CD4-positive, alpha-beta T cell treated with Interleukin-2 at 100 ng/mL for 4 hours (primary cell): ENCODE measurements around the gene BAG2.
A peak's percentile ranks its signal among the peaks of the same experiment; 100 is the strongest.

Source experiments
- DNase-seq: peaks from one replicate; pipeline ENCODE4 v3.0.0-alpha.2; 2020; ENCODE audit warnings: low spot score

The BAG2 gene

DNA sequence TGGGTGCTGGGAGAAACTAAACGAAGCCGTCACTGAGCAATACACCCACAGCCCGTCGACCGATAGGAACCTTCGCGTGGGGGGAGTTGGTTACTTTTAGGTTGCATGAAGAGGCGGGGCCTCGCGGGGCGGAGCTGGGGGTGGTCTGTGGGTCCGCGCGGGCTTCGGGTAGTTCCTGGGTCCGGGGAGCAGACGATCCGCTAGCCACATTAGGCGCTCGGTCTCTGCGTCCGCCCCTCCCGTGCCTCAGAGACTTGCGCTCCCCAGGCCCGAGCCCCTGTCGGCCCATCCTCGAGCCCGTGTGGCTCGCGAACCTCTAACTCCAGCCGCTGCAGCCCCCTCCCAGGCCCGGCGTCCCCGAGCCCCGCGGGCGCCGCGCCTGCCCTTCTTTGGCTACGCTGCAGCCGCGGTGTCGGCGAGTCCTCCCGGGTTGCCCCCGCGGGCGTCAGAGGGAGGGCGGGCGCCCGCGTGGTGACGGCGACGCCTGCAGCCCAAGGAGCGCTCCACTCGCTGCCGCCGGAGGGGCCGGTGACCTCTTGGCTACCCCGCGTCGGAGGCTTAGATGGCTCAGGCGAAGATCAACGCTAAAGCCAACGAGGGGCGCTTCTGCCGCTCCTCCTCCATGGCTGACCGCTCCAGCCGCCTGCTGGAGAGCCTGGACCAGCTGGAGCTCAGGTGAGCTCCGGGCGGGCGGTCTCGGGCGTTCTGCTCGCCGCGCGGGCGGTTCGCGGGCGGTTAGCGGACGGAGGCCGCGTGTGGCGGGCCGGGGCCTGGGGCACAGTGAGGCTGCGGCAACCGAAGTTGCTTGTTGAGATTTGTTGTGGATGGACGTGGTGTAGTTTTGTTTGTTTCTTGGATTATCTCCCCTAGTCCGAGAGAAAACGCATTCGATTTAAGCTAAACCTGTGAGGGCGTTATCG is at the start of gene BAG2:
Gene BAG2 (plus strand): TSS at position 191 of the 920 bp plus-strand sequence. CDS start 372 bp downstream, at position 563.
- peak; percentile 87 for DNase-seq

DNA sequence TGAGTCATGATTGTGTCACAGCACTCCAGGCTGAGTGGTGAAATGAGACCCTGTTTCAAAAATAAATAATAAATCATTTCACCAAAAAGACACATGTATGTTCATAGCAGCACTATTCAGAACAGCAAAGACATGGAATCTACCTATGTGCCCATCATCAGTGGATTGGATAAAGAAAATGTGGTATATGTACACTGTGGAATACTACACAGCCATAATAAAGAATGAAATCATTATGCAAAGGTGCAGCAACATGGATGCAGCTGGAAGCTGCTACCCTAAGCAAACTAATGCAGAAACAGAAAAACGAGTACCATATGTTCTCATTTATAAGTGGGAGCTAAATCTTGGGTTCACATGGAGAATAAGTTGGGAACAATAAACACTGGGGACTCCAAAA is 49.0 kb upstream of the BAG2 start:
- no peak for DNase-seq

DNA sequence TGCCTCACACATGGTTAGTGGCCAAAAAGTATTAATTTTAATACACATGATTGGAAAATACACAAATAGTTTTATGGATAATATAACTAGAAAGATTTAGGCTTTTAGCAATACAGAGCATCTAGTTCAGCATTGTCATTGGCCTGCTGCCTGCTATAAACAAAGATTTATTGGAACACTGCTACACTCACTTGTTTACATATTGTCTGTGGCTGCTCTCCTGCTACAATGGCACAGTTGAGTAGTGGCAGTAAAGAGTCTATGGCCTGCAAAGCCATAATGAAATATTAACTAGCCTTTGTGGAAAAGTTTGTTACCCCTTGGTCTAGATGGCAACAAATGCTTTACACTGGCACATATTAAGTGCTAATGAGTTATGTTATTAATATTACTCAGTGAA is 44.4 kb upstream of the BAG2 start:
- no peak for DNase-seq

DNA sequence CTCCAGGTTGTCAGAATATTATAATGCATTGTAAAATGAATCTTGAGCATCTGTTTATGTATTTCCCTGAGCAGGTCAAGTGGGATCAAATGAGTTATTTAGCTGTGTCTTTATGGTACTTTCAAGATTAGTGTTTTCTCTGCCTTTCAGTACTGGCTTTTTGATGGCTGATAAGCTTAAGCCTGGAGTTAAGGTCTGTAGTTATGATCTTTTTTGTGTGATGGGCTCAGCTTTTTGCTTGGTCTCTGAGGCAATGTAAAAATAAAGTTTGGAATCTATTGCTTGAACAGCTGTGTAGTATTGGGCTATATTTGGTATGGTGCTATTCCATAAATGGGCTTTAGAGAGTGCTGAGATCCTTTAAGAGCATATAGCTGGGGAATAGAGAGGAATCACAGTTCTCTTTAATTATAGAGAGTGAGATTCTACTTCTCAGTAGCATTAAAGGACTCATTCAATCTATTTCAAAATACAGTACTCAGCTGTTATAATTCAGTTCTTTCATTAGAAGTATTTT is 41.4 kb upstream of the BAG2 start:
- no peak for DNase-seq

DNA sequence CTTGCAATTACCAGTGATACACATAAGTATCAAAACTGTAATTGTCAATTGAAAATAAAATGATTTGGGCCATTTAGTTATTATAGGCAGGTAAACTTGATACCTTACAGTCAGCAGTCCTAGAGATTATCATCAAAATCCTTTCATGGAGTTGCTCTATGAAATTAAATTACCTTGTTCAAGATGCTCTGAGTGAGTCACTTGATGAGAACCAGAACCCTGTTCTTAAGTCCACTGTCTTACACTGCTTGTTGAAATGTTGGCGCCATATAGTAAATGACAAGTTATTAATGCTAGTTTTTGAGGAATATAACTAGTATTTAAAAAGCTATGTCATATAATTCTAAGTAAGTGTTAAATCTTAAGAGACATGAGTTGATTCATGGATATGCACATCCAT is 37.2 kb upstream of the BAG2 start:
- DNase-seq: no peak

DNA sequence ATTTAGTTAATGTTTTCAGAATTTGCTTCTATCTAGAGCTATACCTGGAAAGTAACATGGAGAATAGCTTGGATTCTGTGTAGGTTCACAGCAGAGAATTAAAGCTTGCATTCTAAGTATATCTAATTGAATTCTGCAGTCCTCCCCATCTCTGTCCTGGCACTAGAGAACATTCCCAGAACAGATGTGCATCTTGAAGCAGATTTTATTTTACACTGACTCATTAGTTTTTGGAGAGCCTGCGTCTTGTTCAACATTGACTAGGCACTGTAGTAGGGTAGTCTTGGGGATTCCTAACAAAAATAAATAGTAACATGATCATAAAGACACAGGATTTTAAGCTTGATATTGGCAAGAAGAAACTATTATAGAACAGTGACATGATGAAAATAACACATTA is 36.2 kb upstream of the BAG2 start:
- no peak for DNase-seq

DNA sequence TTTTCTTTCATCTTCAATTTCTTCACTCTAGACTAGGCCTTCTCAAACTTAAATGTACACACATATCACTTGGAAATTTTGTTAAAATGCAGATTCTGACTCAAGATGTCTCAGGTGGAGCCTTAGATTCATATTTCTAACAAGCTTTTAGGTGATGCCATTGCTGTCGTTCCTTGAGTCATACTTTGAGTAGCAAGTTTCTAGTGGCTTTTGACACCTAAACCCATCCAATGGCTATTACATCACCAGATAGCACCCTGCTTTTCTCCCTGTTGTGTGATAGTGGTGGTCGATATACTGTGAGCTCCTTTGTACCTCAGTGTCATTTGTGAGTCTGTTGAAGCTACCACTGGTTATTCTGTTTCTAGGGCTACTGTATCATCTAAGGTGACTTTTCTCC is 34.8 kb upstream of the BAG2 start:
- no peak for DNase-seq

DNA sequence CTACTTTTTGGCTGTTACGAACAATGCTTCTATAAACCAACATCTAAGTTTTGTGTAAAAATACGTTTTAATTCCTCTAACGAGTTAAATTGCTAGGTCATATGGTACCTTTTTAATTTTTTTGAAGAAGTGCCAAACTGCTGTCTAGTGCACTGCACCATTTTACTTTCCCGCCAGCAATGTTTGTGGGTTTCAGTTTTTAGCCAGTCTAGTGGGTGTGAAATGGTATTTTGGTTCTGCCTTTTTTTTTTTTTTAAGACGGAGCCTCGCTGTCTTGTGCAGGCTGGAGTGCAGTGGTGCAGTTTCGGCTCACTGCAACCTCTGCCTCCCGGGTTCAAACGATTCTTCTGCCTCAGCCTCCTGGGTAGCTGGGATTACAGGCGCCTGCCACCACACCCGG is 34.1 kb upstream of the BAG2 start:
- DNase-seq: no peak

DNA sequence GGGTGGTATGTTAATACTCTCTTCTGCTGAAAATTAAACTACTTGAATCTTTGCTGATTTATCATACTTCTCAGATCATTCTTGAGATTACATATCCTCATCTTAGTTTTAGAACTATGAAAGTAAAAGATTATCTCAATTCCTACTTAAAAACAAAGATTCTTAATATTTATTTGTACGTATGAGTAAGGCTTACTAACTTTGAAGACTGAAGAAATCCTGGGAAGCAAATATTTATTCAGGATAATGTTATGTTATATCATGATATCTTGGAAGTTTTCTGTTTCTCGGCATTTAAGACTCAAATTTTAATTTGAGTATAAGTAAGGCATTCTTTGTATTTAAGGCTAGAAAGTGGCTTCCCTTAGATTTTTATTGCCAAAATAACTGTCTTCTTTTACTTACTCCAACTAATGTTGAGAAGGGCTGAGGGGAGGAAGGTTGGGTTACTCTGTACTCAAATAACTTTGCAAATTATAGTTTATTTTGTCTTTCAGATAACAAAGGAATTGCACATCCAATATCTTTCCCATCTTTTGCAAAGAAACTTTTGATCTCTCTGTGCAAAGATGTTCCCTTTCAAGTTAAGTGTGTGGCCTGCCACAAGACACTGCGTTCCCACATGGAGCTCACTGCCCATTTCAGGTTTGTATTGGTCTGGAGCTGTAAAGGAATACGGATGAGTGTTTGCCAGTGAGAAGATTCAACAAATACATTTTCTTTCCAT is 30.5 kb upstream of the BAG2 start:
- no peak for DNase-seq

DNA sequence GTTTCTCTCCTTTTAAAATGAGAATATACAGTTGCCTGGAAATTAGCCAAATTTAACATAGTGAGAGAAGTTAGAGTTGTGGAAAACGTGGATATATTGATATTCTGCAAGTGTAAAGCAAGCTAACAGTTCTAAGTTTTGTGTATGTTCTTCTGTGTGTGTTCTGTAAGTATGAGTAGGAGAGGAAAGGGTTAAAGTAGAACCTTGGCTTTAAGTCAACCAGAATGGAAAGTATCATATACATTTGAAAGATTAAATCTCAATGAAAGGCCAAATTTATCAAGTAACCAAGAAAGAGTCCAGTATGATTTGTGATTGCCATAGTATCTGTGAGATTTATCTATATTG is 30.0 kb upstream of the BAG2 start:
- no peak for DNase-seq

DNA sequence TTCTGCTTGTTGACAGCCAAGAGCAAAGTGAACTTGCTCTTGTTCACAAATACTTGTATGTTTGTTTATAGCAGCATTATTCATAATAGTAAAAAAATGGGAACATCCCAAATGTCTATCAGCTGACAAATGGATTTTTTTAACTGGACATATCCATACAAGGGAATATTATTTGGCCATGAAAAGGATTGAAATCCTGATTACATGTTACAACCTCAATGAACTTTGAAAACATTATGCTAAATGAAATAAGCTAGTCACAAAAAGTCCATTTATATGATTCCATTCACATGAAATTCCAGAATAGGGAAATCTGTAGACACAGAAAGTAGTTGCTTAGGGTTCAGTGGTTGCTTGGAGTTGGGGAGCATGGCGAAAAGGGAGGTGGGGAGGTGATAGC is 28.4 kb upstream of the BAG2 start:
- DNase-seq: no peak

DNA sequence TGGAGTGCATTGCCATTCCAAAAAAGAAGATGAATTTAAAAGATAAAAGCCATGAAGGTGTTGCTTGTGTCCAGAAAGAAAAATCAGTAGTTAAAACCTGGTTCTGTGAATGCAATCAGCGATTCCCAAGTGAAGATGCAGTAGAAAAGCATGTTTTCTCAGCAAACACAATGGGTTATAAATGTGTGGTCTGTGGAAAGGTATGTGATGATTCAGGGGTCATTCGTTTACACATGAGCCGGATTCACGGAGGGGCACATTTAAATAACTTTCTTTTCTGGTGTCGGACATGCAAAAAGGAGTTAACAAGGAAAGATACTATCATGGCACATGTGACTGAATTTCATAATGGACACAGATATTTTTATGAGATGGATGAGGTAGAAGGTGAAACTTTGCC is 24.7 kb upstream of the BAG2 start:
- no peak for DNase-seq

DNA sequence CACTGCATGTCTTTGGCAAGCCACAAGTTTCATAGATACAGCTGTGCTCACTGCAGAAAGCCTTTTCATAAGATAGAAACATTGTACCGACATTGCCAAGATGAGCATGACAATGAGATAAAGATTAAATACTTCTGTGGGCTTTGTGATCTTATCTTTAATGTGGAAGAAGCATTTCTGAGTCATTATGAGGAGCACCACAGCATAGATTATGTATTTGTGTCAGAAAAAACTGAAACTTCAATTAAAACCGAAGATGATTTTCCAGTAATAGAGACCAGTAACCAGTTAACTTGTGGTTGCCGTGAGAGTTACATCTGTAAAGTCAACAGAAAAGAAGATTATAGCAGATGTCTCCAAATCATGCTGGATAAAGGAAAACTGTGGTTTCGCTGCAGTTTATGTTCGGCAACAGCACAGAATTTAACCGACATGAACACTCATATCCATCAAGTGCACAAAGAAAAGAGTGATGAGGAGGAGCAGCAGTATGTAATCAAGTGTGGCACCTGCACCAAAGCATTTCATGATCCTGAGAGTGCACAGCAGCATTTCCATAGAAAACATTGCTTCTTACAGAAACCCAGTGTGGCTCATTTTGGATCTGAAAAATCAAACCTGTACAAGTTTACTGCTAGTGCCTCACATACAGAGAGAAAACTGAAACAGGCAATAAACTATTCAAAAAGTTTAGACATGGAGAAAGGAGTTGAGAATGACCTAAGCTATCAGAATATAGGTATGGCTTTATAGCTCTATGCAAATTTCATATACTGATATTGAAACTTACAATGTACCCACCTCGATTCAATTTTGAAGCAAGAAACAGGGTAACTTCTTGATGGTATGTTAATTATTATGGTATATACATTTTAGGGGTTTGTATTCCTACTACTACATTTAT is 23.9 kb upstream of the BAG2 start:
- DNase-seq: peak; percentile 12

DNA sequence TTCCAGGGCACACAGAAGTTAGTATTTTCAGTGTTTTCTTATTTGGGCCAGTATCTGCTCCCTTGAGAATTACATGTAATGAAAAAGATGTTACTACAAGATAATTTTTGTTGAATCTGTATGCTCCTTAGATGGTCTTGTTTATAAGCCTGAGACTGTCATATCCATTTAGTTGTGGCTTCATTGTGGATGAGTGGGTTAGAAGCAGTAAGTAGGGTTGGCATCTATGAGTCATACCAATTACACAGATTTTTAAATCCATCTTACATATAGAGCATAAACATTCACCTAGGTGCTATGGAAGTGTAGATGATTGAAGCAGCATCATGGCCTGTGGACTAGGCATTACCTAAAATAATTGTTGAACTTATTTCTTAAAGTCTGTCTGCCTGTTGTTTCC is 13.5 kb upstream of the BAG2 start:
- no peak for DNase-seq

DNA sequence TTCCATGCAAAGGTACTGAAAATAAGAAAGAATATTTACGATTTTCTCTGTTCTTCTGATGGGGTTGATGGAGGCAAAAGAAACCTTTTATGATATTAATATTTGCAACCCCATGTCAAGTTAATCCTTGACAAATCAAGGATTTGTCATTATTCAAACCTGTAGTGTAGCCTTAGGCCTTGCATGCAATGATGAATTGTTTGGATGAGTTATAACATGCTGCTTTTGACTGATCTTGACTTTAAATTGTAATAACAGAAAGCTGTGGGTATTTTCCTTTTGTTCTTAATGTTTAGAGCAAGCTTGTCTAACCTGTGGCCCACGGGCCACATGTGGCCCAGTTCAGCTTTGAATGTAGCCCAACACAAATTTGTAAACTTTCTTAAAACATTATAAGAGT is 13.0 kb upstream of the BAG2 start:
- DNase-seq: no peak

DNA sequence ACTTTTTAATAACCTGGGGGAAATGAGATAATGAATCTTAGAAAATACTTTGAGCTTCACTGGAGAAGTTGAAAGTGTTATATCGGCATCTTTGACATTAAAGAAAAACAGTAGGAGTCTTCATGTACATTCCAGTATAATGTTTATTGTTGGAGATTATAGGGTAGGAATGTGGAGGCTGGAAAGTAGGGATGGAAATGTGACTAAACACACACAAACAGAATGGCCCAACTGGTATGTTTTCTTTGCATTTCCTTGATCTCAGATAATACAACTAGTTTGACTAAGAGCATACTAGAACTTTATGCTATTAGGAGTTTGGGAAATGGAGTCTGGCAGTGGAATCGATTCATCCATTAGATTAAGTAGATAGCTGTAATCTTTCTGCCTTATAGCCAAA is 10.1 kb upstream of the BAG2 start:
- DNase-seq: no peak

DNA sequence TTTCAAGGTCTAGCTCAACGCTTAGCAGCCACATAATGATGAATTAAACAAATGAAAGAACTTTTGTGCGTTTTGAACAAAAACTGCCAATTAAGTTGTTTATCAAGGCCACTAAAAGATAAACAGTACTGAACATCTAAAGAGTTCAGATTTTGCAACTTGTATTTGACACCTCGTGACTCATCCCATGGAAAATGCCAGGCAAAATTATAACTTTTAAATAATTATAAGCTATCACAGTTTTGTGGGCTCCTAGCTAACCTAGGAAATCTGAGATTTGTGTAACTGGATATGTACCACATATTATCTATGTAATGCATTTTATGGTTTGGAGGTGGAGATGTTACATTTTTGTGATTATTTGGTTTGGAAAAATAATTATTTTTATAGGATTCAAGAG is 9.6 kb upstream of the BAG2 start:
- DNase-seq: no peak

DNA sequence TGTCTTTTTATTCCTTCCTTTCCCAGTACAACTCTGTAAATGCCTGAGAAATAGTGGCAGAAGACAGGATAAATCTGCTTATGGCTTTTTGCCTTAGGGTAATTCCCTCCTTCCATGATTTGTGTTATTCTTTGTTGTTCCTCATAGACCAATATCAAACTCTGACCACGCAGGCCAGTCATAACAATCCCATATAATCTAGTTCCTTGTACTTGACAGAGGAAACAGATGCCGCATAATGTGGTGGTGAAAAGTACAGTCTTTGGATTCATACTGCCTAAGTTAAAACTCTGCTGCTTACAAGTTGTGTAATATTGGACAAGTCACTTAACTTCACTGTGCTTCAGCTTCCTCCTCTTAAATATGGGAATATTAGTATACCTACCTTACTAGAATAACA is 8.2 kb upstream of the BAG2 start:
- DNase-seq: no peak

DNA sequence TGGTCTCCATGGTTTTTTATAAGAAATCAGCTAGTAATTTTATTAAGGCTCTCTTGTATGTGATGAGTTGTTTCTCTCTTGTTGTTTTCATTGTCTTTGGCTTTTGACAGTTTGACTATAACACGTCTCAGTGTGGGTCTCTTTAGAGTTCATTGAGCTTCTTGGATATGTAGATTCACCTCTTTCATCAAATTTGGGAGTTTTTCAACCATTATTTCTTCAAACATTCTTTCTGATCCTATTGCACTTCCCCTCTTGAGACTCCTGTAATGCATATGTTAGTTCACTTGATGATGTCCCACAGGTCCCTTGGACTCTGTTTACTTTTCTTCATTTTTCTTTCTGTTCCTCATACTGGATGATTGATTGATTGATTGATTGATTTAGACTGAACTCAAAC is 7.0 kb upstream of the BAG2 start:
- no peak for DNase-seq

DNA sequence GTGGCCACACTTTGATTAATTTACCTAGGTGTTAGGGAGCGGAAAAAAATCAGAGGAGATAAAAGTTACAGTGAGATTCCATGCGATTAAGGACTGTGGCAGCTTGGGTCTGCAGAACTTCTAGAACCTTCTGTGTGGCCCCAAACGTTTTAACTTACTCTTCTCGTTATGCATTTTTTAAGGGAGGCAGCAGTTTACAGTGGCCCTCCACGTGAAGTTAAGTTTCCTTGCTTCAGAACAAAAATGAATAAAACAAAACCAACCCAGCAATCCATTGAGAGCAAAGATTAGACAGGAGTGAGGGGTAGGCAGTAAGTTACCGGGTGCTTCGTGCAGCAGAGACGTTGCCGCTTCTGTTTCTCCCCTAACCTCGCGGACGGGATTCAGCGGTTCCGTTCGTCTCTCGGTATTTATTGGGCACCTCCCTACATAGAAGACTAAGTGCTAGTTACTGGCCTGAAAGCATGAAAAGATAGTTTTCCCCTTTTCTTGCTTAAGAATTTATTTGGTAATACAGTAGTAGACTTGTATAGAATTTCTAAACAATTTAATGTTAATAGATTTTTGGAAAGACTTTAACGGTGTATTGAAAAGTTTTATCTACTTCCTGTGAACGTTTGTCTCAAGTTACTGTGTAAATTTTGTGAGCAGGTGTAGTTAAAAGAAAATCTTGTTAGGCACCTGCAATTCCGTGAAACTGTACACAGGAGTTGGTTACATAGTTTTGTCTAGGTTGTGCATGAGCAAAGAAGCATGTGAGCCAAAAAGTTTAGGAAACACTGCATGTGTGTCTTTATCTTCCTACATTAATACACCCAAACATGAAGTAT is 1.1 kb downstream of the BAG2 start:
- DNase-seq: peak; percentile 28

DNA sequence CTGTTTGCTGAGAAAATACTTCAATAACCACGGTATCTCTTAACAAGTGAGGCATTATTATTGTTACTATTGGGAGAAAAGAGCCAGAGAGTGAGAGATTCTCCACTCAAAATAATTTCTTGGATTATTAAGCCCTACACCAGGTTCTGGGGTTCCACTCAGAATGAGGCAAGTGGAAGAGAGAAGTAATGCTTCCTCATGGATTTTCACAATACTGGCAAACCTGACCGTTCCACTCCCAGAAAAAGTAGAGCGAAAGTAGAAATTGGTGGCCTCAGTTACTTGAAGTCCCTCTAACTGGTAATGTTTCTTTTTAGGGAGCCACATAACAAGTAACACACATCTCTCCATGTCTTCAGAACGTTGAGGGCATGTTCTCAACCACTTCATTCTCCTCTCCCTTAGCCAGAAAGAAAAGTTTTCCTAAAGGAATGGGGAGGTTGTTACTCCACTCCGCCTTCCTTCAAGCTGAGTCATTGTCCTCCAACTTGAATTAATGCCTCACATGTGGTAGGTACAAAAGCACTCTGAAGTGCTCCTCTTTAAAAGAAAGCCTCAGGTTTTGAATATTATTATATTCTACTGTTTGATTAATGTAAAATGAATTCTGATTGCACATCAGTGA is 1.9 kb downstream of the BAG2 start:
- DNase-seq: no peak
